A673 (cell line): ENCODE data around the gene MEF2C. TPM values are rescaled to one million over a fixed set of nuclear protein-coding genes. Genes with fewer than 3 reads are reported as not detected.
"Not testable (repeated sequence)": the region's sequence is repeated elsewhere in the genome, so short reads cannot be mapped to it uniquely, and the experiment has no call there.

Experiments
- BruUV-seq: library from RNA; stranded (reverse); fragments of 400-500 nt; replicated peaks from 2 replicates; lab custom pipeline; 2021; lab: Mats Ljungman, UMichigan
- CTCF ChIA-PET: fragments of 300-600 bp; sonication (Branson Sonifier 250); formaldehyde crosslinking; loops from one replicate; lab custom pipeline; 2022; ENCODE audit warnings: antibody characterized with exemption; lab: Charles Lee
- POLR2A ChIA-PET: fragments of 300-600 bp; sonication (Branson Sonifier 250); formaldehyde crosslinking; loops from one replicate; lab custom pipeline; 2022; ENCODE audit warnings: antibody characterized with exemption; ENCODE audit not compliant: low non-redundant PET; lab: Charles Lee
- DNase-seq: peaks from one replicate; pipeline ENCODE4 v3.0.0-alpha.2; 2015; ENCODE audit warnings: low spot score
- H3K27ac ChIP-seq: fragments of 200-600 bp; sonication (generic); 2 replicates; pipeline ENCODE4 v1.5.1; 2016; ENCODE audit warnings: mixed run types, low read depth, mild to moderate bottlenecking, mixed read lengths, antibody characterized with exemption, low read length; ENCODE audit not compliant: poor library complexity, severe bottlenecking
- H3K27me3 ChIP-seq: fragments of 200-600 bp; sonication (generic); replicated peaks from 2 replicates; pipeline ENCODE4 v1.6.1; 2017; ENCODE audit warnings: mixed run types, low read depth, mild to moderate bottlenecking, mixed read lengths, antibody characterized with exemption, low read length; ENCODE audit not compliant: insufficient read depth, poor library complexity
- H3K36me3 ChIP-seq: fragments of 200-600 bp; sonication (generic); 2 replicates; pipeline ENCODE4 v1.6.1; 2016; ENCODE audit warnings: mixed run types, mild to moderate bottlenecking, mixed read lengths, antibody characterized with exemption, low read length; ENCODE audit not compliant: insufficient read depth, poor library complexity, severe bottlenecking
- H3K4me1 ChIP-seq: fragments of 200-600 bp; sonication (generic); 2 replicates; pipeline ENCODE4 v1.6.1; 2017; ENCODE audit warnings: mixed run types, mild to moderate bottlenecking, mixed read lengths, antibody characterized with exemption, low read length; ENCODE audit not compliant: insufficient read depth, poor library complexity, severe bottlenecking
- H3K4me3 ChIP-seq: fragments of 200-600 bp; sonication (generic); 2 replicates; pipeline ENCODE4 v1.5.1; 2016; ENCODE audit warnings: low read depth, mixed run types, mild to moderate bottlenecking, mixed read lengths, low read length; ENCODE audit not compliant: poor library complexity, severe bottlenecking
- H3K9me3 ChIP-seq: fragments of 200-600 bp; sonication (generic); 2 replicates; pipeline ENCODE4 v1.6.1; 2016; ENCODE audit warnings: mixed run types, low read depth, mild to moderate bottlenecking, mixed read lengths, antibody characterized with exemption, low read length; ENCODE audit not compliant: poor library complexity, severe bottlenecking
- EZH2 ChIP-seq: fragments of 200-600 bp; sonication (generic); IDR thresholded peaks from 2 replicates; pipeline ENCODE4 v1.6.1; 2017; ENCODE audit warnings: borderline replicate concordance, low read depth, mild to moderate bottlenecking, mixed read lengths, antibody characterized with exemption, low read length; ENCODE audit not compliant: poor library complexity, severe bottlenecking
- intact Hi-C: fragments of 100-400 bp; cut with micrococcal nuclease; formaldehyde crosslinking; loops from one replicate; pipeline ENCODE4 v1.10.0; 2022; ENCODE audit not compliant: unreplicated experiment
- total RNA-seq: library from RNA; stranded (reverse); gene quantifications from 2 replicates; pipeline ENCODE4 v1.2.3, GENCODE V29; 2021
- TF ChIP-seq, protein P1 (sequence below): fragments of 300-800, 200-600 bp; sonication (generic); conservative IDR thresholded peaks from 2 replicates; pipeline ENCODE4 v1.5.1; 2017; ENCODE audit warnings: low read depth, mild to moderate bottlenecking, antibody characterized with exemption, low read length, moderate library complexity, mixed read lengths

MEF2C gene
- total RNA-seq, 1 experiment from 2014 or later, result 2.0 TPM

DNA sequence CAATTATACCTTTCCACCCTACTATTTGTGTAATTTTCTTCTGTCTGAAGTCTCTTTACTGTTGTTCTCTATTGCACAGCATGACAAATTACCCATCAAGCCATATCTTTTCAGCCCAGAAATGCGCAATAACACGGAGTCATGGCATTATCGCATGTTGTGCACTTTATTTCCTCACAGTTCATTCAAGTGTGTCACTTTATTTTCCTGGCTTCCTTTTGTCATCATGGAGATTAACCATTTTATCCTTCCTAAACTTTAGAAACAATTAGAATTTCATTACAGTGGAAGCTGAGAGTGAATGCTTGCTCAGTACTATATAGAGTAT, 41.3 kb upstream of the MEF2C start:
- H3K27ac ChIP-seq, result no peak overlapping the region
- intact Hi-C loops, result no loop called here
- DNase-seq, result peak; percentile 33
- ChIA-PET POLR2A (no interaction called here), CTCF (no interaction called here)
- H3K4me3 ChIP-seq, result no peak overlapping the region
- no peak for TF ChIP-seq EZH2
- TF ChIP-seq, protein P1, sequence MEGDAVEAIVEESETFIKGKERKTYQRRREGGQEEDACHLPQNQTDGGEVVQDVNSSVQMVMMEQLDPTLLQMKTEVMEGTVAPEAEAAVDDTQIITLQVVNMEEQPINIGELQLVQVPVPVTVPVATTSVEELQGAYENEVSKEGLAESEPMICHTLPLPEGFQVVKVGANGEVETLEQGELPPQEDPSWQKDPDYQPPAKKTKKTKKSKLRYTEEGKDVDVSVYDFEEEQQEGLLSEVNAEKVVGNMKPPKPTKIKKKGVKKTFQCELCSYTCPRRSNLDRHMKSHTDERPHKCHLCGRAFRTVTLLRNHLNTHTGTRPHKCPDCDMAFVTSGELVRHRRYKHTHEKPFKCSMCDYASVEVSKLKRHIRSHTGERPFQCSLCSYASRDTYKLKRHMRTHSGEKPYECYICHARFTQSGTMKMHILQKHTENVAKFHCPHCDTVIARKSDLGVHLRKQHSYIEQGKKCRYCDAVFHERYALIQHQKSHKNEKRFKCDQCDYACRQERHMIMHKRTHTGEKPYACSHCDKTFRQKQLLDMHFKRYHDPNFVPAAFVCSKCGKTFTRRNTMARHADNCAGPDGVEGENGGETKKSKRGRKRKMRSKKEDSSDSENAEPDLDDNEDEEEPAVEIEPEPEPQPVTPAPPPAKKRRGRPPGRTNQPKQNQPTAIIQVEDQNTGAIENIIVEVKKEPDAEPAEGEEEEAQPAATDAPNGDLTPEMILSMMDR, result no peak
- BruUV-seq, result no TSS peak
- H3K9me3 ChIP-seq, result no peaks in the 10 kb centered on the region
- no peaks in the 10 kb centered on the region for H3K27me3 ChIP-seq
- H3K4me1 ChIP-seq, result no peaks in the 10 kb centered on the region
- no peaks in the 10 kb centered on the region for H3K36me3 ChIP-seq

DNA sequence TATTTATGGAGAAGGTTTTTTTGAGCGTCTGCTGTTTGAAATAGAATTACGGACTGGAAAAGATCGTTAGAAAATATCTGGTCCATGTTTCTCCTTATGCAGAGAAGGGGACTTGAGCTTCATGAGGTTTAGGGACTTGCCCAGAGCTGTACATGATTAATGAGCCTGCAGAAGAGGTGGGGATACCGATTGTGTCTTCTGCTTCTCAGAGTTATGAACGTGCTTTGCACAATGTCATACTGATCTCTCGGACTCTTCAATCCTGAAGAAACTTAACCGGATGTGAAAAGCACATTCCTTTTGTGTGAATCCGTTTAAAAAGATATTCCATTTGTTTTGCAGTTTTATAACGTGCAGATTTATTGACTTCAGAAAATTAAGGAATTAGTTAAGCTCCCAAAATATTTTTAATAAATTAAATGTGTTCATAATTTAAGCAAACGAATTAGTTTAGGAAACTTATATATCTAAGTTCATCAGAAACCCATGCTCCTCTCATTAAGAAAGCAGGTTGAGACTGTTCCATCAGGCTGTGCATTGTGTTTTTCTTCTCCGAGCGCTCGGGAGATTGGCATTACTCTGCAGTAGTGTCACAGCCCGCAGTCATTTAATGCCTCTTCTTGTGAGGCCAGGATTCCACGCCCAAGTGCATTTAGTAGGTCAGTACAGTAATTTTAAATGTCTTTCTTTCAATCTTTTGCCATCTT, 40.8 kb upstream of the MEF2C start:
- CTCF ChIA-PET, result no interaction called here
- H3K27me3 ChIP-seq, result no peaks in the 10 kb centered on the region
- no peak for TF ChIP-seq EZH2
- TF ChIP-seq, protein P1, result no peak
- no peaks in the 10 kb centered on the region for H3K4me1 ChIP-seq
- no peak overlapping the region for H3K4me3 ChIP-seq
- H3K36me3 ChIP-seq, result no peaks in the 10 kb centered on the region
- no TSS peak for BruUV-seq
- POLR2A ChIA-PET, result no interaction called here
- H3K9me3 ChIP-seq, result no peaks in the 10 kb centered on the region
- no peak overlapping the region for H3K27ac ChIP-seq
- intact Hi-C loops, result no loop called here
- DNase-seq, result no peak

DNA sequence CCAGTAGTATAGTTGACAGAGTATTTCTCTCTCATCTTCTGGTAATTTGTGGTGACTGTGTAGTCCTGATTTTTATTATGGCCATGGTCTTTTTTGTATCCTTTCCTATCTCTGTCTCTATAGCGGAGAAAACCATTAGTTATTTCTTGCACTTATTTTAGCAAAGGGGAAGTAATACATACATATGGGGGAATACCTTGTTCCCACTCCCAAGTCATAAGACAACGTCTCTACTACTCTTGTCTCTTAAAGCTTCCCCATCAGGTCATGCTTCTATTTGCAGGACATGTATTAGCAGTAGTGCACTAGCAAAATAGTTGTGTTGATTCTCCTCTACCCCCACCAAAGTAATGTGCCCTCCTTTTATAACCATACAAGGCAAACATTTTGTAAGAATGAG, 29.8 kb upstream of the MEF2C start:
- H3K4me1 ChIP-seq, H3K36me3 ChIP-seq, H3K4me3 ChIP-seq, CTCF ChIA-PET, H3K27me3 ChIP-seq, H3K9me3 ChIP-seq, BruUV-seq, intact Hi-C loops, H3K27ac ChIP-seq, POLR2A ChIA-PET, DNase-seq: not testable (repeated sequence)

DNA sequence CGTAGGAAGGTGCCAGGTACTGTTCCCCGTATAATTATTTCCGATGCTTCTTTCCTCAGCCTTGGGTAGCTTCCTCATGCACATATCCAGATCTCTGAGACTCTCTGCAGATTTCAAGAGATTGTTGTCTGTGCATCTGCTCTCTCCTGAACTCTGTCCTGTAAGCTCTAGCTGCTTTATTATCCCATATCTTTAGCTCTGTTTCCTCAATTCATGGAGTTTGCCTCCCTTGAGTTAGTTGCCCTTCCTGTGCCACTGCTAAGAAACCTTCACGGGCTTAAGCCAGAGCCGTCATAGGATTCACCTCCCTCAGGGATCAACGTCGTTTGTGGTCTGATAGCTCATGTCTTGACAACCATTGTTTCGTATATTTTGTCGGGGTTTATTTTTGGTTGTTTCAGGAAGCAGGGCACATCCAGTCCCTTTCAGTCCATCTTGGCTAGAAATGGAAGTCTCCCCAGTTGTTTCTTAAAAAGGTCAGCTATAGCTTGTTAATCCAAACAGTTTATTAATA, 28.1 kb upstream of the MEF2C start:
- H3K36me3 ChIP-seq, BruUV-seq: not testable (repeated sequence)

DNA sequence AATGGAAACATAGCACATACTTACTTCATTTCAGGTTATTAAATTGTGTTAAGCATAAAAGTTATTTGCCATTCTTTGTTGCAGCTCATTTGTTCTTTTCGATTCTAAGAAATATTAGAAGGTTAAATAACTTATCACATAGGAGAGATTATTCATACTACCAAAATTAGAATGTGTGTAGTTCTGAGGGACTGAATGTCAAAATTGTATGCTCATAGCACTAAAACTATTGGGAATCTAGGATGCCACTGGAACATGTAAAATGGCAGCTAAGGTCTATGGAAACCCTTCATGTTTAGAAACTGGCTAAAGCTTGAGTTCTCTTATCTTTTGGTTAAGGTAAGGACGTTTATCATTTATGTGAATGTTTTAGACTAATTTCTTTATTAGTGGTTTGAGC, 21.5 kb upstream of the MEF2C start:
- intact Hi-C loops, H3K36me3 ChIP-seq, H3K27ac ChIP-seq, POLR2A ChIA-PET, H3K4me1 ChIP-seq, H3K9me3 ChIP-seq, H3K27me3 ChIP-seq, BruUV-seq, H3K4me3 ChIP-seq, DNase-seq, CTCF ChIA-PET: not testable (repeated sequence)

More for the DNA sequence above, 28.1 kb upstream of the MEF2C start:
- CTCF ChIA-PET, H3K27ac ChIP-seq, DNase-seq, intact Hi-C loops, H3K4me1 ChIP-seq, H3K27me3 ChIP-seq, H3K9me3 ChIP-seq, H3K4me3 ChIP-seq: not testable (repeated sequence)
- POLR2A ChIA-PET, result interaction anchor here (0.6 kb wide), 1 partner anchor 882 kb away, joined by 6 read pairs; no protein-coding TSS in a partner anchor

DNA sequence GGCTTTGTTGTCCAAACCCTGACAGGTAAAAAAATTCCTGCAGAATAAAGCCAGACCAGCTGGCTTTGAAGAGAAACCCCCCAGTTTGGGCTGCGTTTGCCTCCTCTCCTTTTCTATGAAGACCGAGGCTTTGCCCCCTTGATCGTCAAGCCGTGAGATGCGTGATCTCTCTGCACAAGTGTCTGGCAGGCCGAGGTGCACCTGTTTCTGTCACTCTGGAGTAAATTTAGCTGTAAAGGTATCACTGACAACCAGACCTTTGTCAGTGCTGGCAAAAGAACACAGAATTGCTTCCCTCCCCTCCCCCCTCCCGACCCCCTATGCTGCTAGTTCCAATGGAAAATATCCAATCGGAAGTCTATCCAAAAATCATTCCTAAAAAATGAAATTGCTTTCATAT, 21.0 kb upstream of the MEF2C start:
- H3K4me3 ChIP-seq, H3K36me3 ChIP-seq, H3K27ac ChIP-seq, intact Hi-C loops, H3K4me1 ChIP-seq, H3K27me3 ChIP-seq, POLR2A ChIA-PET, DNase-seq, CTCF ChIA-PET, H3K9me3 ChIP-seq, BruUV-seq: not testable (repeated sequence)
